Loucy (cell line): Measurements from ENCODE around the gene NAV2.

Experiments used
- H2AFZ ChIP-seq: fragments of 200-600 bp; sonication (generic); 2 replicates; pipeline ENCODE4 v1.6.0; 2016; ENCODE audit warnings: antibody characterized with exemption, mild to moderate bottlenecking, low read length, moderate library complexity
- H3F3A ChIP-seq: fragments of 200-600 bp; 2 replicates; pipeline ENCODE4 v1.6.0; 2016; ENCODE audit warnings: antibody characterized with exemption, low read depth, mild to moderate bottlenecking
- H3K27me3 ChIP-seq: fragments of 200-600 bp; sonication (generic); 2 replicates; pipeline ENCODE4 v1.6.1; 2014; ENCODE audit warnings: low read length, mild to moderate bottlenecking; ENCODE audit not compliant: insufficient read depth, poor library complexity, severe bottlenecking
- H3K36me3 ChIP-seq: fragments of 200-600 bp; sonication (generic); 2 replicates; pipeline ENCODE4 v1.6.1; 2016; ENCODE audit warnings: low read length; ENCODE audit not compliant: insufficient read depth
- H3K4me1 ChIP-seq: fragments of 200-600 bp; sonication (generic); 2 replicates; pipeline ENCODE4 v1.5.1; 2014; ENCODE audit warnings: low read length, mild to moderate bottlenecking; ENCODE audit not compliant: insufficient read depth, poor library complexity, severe bottlenecking
- H3K4me2 ChIP-seq: fragments of 200-600 bp; sonication (generic); 2 replicates; pipeline ENCODE4 v1.6.0; 2014; ENCODE audit warnings: antibody characterized with exemption, low read length, low read depth, mild to moderate bottlenecking; ENCODE audit not compliant: poor library complexity, severe bottlenecking
- H3K4me3 ChIP-seq: fragments of 200-600 bp; sonication (generic); 2 replicates; pipeline ENCODE4 v1.5.1; 2014; ENCODE audit warnings: low read length, mild to moderate bottlenecking, mixed read lengths; ENCODE audit not compliant: poor library complexity, severe bottlenecking
- H3K79me2 ChIP-seq: fragments of 200-600 bp; sonication (generic); 2 replicates; pipeline ENCODE4 v1.6.1; 2014; ENCODE audit warnings: low read length; ENCODE audit not compliant: insufficient read depth
- H3K9ac ChIP-seq: fragments of 200-600 bp; sonication (generic); 2 replicates; pipeline ENCODE4 v1.6.0; 2014; ENCODE audit warnings: mild to moderate bottlenecking, low read depth, low read length, moderate library complexity; ENCODE audit not compliant: poor library complexity, severe bottlenecking
- H3K9me2 ChIP-seq: fragments of 200-600 bp; sonication (generic); replicated peaks from 2 replicates; pipeline ENCODE4 v1.6.1; 2016; ENCODE audit warnings: low read depth, low read length, mixed read lengths
- H3K9me3 ChIP-seq: fragments of 200-600 bp; sonication (generic); 2 replicates; pipeline ENCODE4 v1.6.1; 2014; ENCODE audit warnings: mild to moderate bottlenecking, antibody characterized with exemption, low read length, low read depth; ENCODE audit not compliant: insufficient read depth
- H4K20me1 ChIP-seq: fragments of 200-600 bp; sonication (generic); 2 replicates; pipeline ENCODE4 v1.6.0; 2014; ENCODE audit warnings: antibody characterized with exemption, low read length, mild to moderate bottlenecking; ENCODE audit not compliant: insufficient read depth, poor library complexity, severe bottlenecking
- EZH2phosphoT487 ChIP-seq: fragments of 200-600 bp; IDR thresholded peaks from 2 replicates; pipeline ENCODE4 v1.6.1; 2018; ENCODE audit warnings: antibody characterized with exemption, mild to moderate bottlenecking, moderate library complexity, borderline replicate concordance
- TF ChIP-seq, protein P1 (sequence below): fragments of 200-600 bp; sonication (generic); conservative IDR thresholded peaks from 2 replicates; pipeline ENCODE4 v1.5.1; 2014; ENCODE audit warnings: mild to moderate bottlenecking, antibody characterized with exemption, low read length

NAV2 gene

DNA sequence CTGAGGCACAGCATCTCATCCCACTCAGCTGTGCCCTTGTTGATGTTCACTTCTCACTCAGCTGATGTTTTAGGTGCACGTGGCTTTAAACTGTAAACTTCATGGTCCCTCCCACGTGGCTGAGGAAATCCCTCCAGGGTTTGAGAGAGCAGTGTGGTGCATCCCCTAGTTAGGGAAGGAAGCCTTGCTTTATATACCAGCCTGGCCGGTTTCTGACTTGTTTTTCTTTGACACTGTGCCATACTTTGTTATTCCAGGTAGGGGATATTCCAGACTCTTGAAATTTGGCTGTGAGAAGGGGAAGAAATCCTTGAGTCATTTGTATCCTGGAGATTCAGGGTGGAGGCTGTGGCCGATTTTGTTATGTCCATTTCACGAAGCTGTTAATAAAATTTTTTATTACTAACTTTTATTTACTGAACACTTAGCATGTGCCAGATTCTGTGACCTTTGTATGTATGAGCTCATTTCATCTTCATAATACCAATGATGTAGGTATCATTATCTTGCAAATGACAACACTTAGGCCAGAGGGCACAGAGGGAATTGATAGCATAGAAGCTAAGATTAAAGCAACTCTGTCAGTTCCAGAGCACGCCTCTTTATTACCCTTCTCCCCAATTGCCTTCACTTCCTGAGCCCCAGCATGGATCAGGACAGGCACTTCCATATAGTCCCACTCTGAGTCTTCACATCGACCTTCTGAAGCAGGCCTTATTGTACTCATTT is 116.6 kb downstream of the NAV2 start:
- TF ChIP-seq, protein P1, sequence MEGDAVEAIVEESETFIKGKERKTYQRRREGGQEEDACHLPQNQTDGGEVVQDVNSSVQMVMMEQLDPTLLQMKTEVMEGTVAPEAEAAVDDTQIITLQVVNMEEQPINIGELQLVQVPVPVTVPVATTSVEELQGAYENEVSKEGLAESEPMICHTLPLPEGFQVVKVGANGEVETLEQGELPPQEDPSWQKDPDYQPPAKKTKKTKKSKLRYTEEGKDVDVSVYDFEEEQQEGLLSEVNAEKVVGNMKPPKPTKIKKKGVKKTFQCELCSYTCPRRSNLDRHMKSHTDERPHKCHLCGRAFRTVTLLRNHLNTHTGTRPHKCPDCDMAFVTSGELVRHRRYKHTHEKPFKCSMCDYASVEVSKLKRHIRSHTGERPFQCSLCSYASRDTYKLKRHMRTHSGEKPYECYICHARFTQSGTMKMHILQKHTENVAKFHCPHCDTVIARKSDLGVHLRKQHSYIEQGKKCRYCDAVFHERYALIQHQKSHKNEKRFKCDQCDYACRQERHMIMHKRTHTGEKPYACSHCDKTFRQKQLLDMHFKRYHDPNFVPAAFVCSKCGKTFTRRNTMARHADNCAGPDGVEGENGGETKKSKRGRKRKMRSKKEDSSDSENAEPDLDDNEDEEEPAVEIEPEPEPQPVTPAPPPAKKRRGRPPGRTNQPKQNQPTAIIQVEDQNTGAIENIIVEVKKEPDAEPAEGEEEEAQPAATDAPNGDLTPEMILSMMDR: no peak
- TF ChIP-seq EZH2phosphoT487: no peak
- H3K4me3 ChIP-seq: no peak overlapping the region
- no peaks in the 10 kb centered on the region for H4K20me1 ChIP-seq
- no peaks in the 10 kb centered on the region for H3F3A ChIP-seq
- H3K4me1 ChIP-seq: no peaks in the 10 kb centered on the region
- no peaks in the 10 kb centered on the region for H3K9me2 ChIP-seq
- no peaks in the 10 kb centered on the region for H3K36me3 ChIP-seq
- no peaks in the 10 kb centered on the region for H3K27me3 ChIP-seq
- no peak overlapping the region for H2AFZ ChIP-seq
- H3K4me2 ChIP-seq: no peak overlapping the region
- no peaks in the 10 kb centered on the region for H3K9me3 ChIP-seq
- H3K79me2 ChIP-seq: no peaks in the 10 kb centered on the region
- no peak overlapping the region for H3K9ac ChIP-seq

GRCh38 chr11:19832086-19832750 is 119.6 kb downstream of the NAV2 start:
- no peaks in the 10 kb centered on the region for H3K27me3 ChIP-seq
- no peak overlapping the region for H3K4me2 ChIP-seq
- H3K9me2 ChIP-seq: no peaks in the 10 kb centered on the region
- H3K4me3 ChIP-seq: no peak overlapping the region
- H2AFZ ChIP-seq: no peak overlapping the region
- TF ChIP-seq EZH2phosphoT487: no peak
- TF ChIP-seq, protein P1: no peak
- H3K36me3 ChIP-seq: no peaks in the 10 kb centered on the region
- H3K79me2 ChIP-seq: no peaks in the 10 kb centered on the region
- H3F3A ChIP-seq: no peaks in the 10 kb centered on the region
- no peaks in the 10 kb centered on the region for H3K4me1 ChIP-seq
- no peaks in the 10 kb centered on the region for H4K20me1 ChIP-seq
- no peaks in the 10 kb centered on the region for H3K9me3 ChIP-seq
- H3K9ac ChIP-seq: no peak overlapping the region

DNA sequence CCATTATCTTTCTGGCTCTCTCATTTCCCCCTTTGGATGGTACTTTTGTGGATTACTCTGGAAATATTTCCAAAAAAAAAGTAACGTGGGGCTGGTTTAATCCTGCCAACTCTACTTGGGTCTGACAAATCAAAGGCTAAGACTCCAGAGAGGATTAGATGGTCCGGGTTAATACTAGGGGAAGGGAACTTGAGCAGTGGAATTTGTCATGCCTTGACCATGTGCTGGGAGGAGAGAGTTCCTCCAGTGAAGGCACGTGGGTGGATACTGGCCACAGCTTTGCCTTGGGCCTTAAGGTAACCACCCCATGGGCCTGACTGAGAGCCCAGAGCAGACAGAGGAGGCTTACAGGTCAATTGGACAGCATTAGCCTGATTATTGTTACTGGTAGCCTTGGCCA is 120.3 kb downstream of the NAV2 start:
- Histone ChIP-seq H3K4me2 (no peak overlapping the region), H3K9me3 (no peaks in the 10 kb centered on the region), H3K9me2 (no peaks in the 10 kb centered on the region), H4K20me1 (no peaks in the 10 kb centered on the region), H3K27me3 (no peaks in the 10 kb centered on the region), H3K79me2 (no peaks in the 10 kb centered on the region), H3K9ac (no peak overlapping the region), H3K4me1 (no peaks in the 10 kb centered on the region), H3F3A (no peaks in the 10 kb centered on the region), H3K4me3 (no peak overlapping the region), H3K36me3 (no peaks in the 10 kb centered on the region), H2AFZ (no peak overlapping the region)
- TF ChIP-seq EZH2phosphoT487: no peak
- TF ChIP-seq, protein P1: no peak
